K562 (cell line): ENCODE results near the gene HEMK1. TPM values are rescaled to one million over a fixed set of nuclear protein-coding genes. Genes with fewer than 3 reads are reported as not detected.

Experiments used
- CXXC5 ChIP-seq: fragments of 250-450 bp; sonication (Bioruptor Pico); IDR thresholded peaks from 2 replicates; pipeline ENCODE4 v1.8.0; 2022; ENCODE audit warnings: inconsistent platforms, mild to moderate bottlenecking, moderate library complexity
- EGR1 ChIP-seq: fragments of 450-650 bp; conservative IDR thresholded peaks from 2 replicates; pipeline ENCODE4 v1.6.1; 2017; ENCODE audit warnings: mild to moderate bottlenecking
- GTF2E2 ChIP-seq: fragments of 200-800 bp; sonication (Bioruptor generic); IDR thresholded peaks from 2 replicates; pipeline ENCODE4 v1.6.1; 2016; ENCODE audit warnings: missing genetic modification characterization, missing compliant biosample characterization
- KDM4B ChIP-seq, 2 experiments: fragments of 450-650 bp in 1 of 2; sonication (generic) in 1 of 2; IDR thresholded peaks; 2 replicates each; pipeline ENCODE4 v1.6.1; 2016 to 2017; ENCODE audit warnings: borderline replicate concordance in 2 of 2, antibody characterized with exemption in 1 of 2, low read depth in 1 of 2, mild to moderate bottlenecking in 1 of 2
- KDM5B ChIP-seq: fragments of 200-600 bp; sonication (generic); IDR thresholded peaks from 2 replicates; pipeline ENCODE4 v1.6.1; 2012; ENCODE audit warnings: low read depth, mild to moderate bottlenecking, moderate library complexity, low read length, control low read depth, inconsistent platforms; ENCODE audit not compliant: insufficient replicate concordance
- NCOA6 ChIP-seq: fragments of 450-650 bp; IDR thresholded peaks from 2 replicates; pipeline ENCODE4 v1.6.1; 2017; ENCODE audit warnings: mild to moderate bottlenecking
- RERE ChIP-seq: sonication (generic); formaldehyde crosslinking; IDR thresholded peaks from 2 replicates; pipeline ENCODE4 v1.8.0; 2023; ENCODE audit warnings: missing genetic modification reagents, mild to moderate bottlenecking, borderline replicate concordance
- RNF2 ChIP-seq: sonication (generic); IDR thresholded peaks from 2 replicates; pipeline ENCODE4 v1.6.1; 2016
- SIX5 ChIP-seq, 2 experiments: IDR thresholded peaks; 2 replicates each; pipeline ENCODE4 v1.6.1; 2011; ENCODE audit warnings: low read length in 2 of 2, borderline replicate concordance in 1 of 2, low read depth in 1 of 2, mild to moderate bottlenecking in 1 of 2, moderate library complexity in 1 of 2; ENCODE audit not compliant: insufficient read depth in 1 of 2
- SMAD3 ChIP-seq: fragments of 450-650 bp; formaldehyde crosslinking; conservative IDR thresholded peaks from 2 replicates; pipeline ENCODE4 v1.4.0; 2020; ENCODE audit warnings: mild to moderate bottlenecking
- SP1 ChIP-seq: sonication (generic); formaldehyde crosslinking; IDR thresholded peaks from 2 replicates; pipeline ENCODE4 v1.8.1; 2022; ENCODE audit warnings: mild to moderate bottlenecking, missing genetic modification reagents
- SUPT5H ChIP-seq: fragments of 450-650 bp; IDR thresholded peaks from 2 replicates; pipeline ENCODE4 v1.6.1; 2016
- TRIM28 ChIP-seq: fragments of 450-650 bp; IDR thresholded peaks from 2 replicates; pipeline ENCODE4 v1.6.1; 2017
- YY1 ChIP-seq, 3 experiments: IDR thresholded peaks; 2 replicates each; pipeline ENCODE4 v1.6.1; 2011; ENCODE audit warnings: low read length in 2 of 3, mild to moderate bottlenecking in 2 of 3, moderate library complexity in 2 of 3, borderline replicate concordance in 1 of 3, control low read depth in 1 of 3, low read depth in 1 of 3; ENCODE audit not compliant: insufficient read depth in 3 of 3, insufficient replicate concordance in 2 of 3, control insufficient read depth in 1 of 3, insufficient read length in 1 of 3; ENCODE audit errors: extremely low read depth in 1 of 3
- polyA plus RNA-seq, 8 experiments: library from polyadenylated mRNA; depleted of rRNA in 4 of 8; stranded (reverse) in 5 of 8; unstranded in 3 of 8; fragments of >200 nt; fragmentation: Nextera tagmentation in 2 of 8; fragmentation: Illumina TruSeq in 1 of 8; extraction: Ambion mirVana in 2 of 8; extraction: Trizol in 1 of 8; gene quantifications; 2 replicates each; pipeline versions ENCODE4 v1.2.1 to v1.2.3, GENCODE V29; 2011 to 2014; ENCODE audit warnings: inconsistent platforms in 1 of 8, missing spikeins in 1 of 8
- total RNA-seq, 7 experiments: library from RNA; depleted of rRNA in 6 of 7; stranded (reverse); fragments of >200 nt in 6 of 7; fragmentation: Illumina TruSeq in 2 of 7; extraction: Trizol in 2 of 7; gene quantifications; 2 replicates each; pipeline versions ENCODE4 v1.2.1 to v1.2.3, GENCODE V29; 2011 to 2021; ENCODE audit warnings: low replicate concordance in 1 of 7
- TF ChIP-seq, protein P1 (sequence below): fragments of 450-650 bp; IDR thresholded peaks from 2 replicates; pipeline ENCODE4 v1.6.1; 2016; ENCODE audit warnings: antibody characterized with exemption

HEMK1 gene
- total and polyA plus RNA-seq, 9 of the 15 experiments (the other 6 are each of a cell fraction or from before 2014, with no cell fraction given): 2.0 to 16.8 (median 11.4) TPM

GRCh38 chr3:50568947-50569749 lies at the start of gene HEMK1 (continued):
- TF ChIP-seq RNF2 (peak; percentile 53; the same call in 1 of the 2 replicates), SIX5 (IDR thresholded peaks at IDR 0.05; ENCODE audit: borderline replicate concordance in 1 of 2, insufficient read depth in 1 of 2, low read depth in 1 of 2, low read length in 2 of 2) (peak in 1 of 2 experiments; percentile 54; a peak in 2 of 4 replicates), RERE (no peak), CXXC5 (CRISPR knock-in tag) (peak; percentile 83), EGR1 (peak; percentile 85), SMAD3 (CRISPR knock-in tag) (0 out of 2 replicates have a peak, but pooled peaks have one; percentile 44), KDM4B (IDR thresholded peaks at IDR 0.05; ENCODE audit: borderline replicate concordance in 2 of 2, low read depth in 1 of 2) (peak in 1 of 2 experiments; percentile 58; a peak in 1 of 4 replicates), NCOA6 (peak; percentile 39; the same call in 1 of the 2 replicates), YY1 (IDR thresholded peaks at IDR 0.05; ENCODE audit: borderline replicate concordance in 1 of 3, control insufficient read depth in 1 of 3, extremely low read depth in 1 of 3, insufficient read depth in 3 of 3, insufficient read length in 1 of 3, insufficient replicate concordance in 2 of 3, low read depth in 1 of 3, low read length in 2 of 3) (peak in 1 of 3 experiments; percentile 9), GTF2E2 (tag) (peak; percentile 51; the same call in 1 of the 2 replicates), TRIM28 (0 out of 2 replicates have a peak, but pooled peaks have one; percentile 38), SP1 (peak; percentile 97), SUPT5H (peak; percentile 47; the same call in 1 of the 2 replicates), KDM5B (peak; percentile 41)
- TF ChIP-seq, protein P1, sequence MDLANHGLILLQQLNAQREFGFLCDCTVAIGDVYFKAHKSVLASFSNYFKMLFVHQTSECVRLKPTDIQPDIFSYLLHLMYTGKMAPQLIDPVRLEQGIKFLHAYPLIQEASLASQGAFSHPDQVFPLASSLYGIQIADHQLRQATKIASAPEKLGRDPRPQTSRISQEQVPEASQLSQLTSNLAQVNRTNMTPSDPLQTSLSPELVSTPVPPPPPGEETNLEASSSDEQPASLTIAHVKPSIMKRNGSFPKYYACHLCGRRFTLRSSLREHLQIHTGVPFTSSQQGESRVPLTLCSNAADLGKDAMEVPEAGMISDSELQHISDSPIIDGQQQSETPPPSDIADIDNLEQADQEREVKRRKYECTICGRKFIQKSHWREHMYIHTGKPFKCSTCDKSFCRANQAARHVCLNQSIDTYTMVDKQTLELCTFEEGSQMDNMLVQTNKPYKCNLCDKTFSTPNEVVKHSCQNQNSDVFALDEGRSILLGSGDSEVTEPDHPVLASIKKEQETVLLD: peak; percentile 41; the same call in 1 of the 2 replicates
